Neural crest cell (in vitro differentiated cells): Measurements from ENCODE around the gene ZNF609. TPM values are rescaled to one million over a fixed set of nuclear protein-coding genes. Genes with fewer than 3 reads are reported as not detected.
A peak's percentile ranks its signal among the peaks of the same experiment; 100 is the strongest.

Experiments used
- DNase-seq: peaks from one replicate; pipeline ENCODE4 v3.0.0; 2021; ENCODE audit warnings: low read depth, mixed read lengths, low spot score
- H3K27ac Mint-ChIP-seq: one replicate; pipeline ENCODE4 v1.8.0; 2021; ENCODE audit warnings: mild to moderate bottlenecking, mixed read lengths; ENCODE audit not compliant: unreplicated experiment
- H3K27me3 Mint-ChIP-seq: 2 replicates; pipeline ENCODE4 v1.8.0; 2021; ENCODE audit warnings: low read depth, mild to moderate bottlenecking, mixed read lengths
- H3K36me3 Mint-ChIP-seq: 2 replicates; pipeline ENCODE4 v1.8.0; 2021; ENCODE audit warnings: low read depth, mild to moderate bottlenecking, mixed read lengths
- H3K4me1 Mint-ChIP-seq: 2 replicates; pipeline ENCODE4 v1.8.0; 2021; ENCODE audit warnings: mixed read lengths
- H3K4me3 Mint-ChIP-seq: one replicate; pipeline ENCODE4 v1.8.0; 2021; ENCODE audit warnings: mild to moderate bottlenecking, mixed read lengths
- H3K9me3 Mint-ChIP-seq: 2 replicates; pipeline ENCODE4 v1.8.0; 2021; ENCODE audit warnings: mixed read lengths
- total RNA-seq: library from RNA; stranded (reverse); gene quantifications from 2 replicates; pipeline ENCODE4 v1.2.1, GENCODE V29; 2021
- TF ChIP-seq, protein P1 (sequence below): fragments of 200-600 bp; sonication (generic); conservative IDR thresholded peaks from 2 replicates; pipeline ENCODE4 v1.5.0; 2021; ENCODE audit warnings: antibody characterized with exemption, mild to moderate bottlenecking

ZNF609 gene
- total RNA-seq, 1 donor from 2014 or later: 43.0 TPM

- TF ChIP-seq, protein P1, sequence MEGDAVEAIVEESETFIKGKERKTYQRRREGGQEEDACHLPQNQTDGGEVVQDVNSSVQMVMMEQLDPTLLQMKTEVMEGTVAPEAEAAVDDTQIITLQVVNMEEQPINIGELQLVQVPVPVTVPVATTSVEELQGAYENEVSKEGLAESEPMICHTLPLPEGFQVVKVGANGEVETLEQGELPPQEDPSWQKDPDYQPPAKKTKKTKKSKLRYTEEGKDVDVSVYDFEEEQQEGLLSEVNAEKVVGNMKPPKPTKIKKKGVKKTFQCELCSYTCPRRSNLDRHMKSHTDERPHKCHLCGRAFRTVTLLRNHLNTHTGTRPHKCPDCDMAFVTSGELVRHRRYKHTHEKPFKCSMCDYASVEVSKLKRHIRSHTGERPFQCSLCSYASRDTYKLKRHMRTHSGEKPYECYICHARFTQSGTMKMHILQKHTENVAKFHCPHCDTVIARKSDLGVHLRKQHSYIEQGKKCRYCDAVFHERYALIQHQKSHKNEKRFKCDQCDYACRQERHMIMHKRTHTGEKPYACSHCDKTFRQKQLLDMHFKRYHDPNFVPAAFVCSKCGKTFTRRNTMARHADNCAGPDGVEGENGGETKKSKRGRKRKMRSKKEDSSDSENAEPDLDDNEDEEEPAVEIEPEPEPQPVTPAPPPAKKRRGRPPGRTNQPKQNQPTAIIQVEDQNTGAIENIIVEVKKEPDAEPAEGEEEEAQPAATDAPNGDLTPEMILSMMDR: no peak
- H3K36me3 Mint-ChIP-seq: peaks cover 9% of the 10 kb centered on the region
- H3K27ac Mint-ChIP-seq: no peak overlapping the region
- peaks cover 35% of the 10 kb centered on the region for H3K4me1 Mint-ChIP-seq
- no peak for DNase-seq
- H3K9me3 Mint-ChIP-seq: peaks cover 4% of the 10 kb centered on the region
- H3K27me3 Mint-ChIP-seq: no peaks in the 10 kb centered on the region
- H3K4me3 Mint-ChIP-seq: no peak overlapping the region
These were observed 173.0 kb downstream of the ZNF609 start for GRCh38 chr15:64633332-64633731.

GRCh38 chr15:64634027-64634426 is 173.6 kb downstream of the ZNF609 start:
- peaks cover 4% of the 10 kb centered on the region for H3K9me3 Mint-ChIP-seq
- peak overlapping the region; percentile 79 for H3K27ac Mint-ChIP-seq
- H3K36me3 Mint-ChIP-seq: peaks cover 10% of the 10 kb centered on the region
- no peaks in the 10 kb centered on the region for H3K27me3 Mint-ChIP-seq
- H3K4me1 Mint-ChIP-seq: peaks cover 35% of the 10 kb centered on the region
- TF ChIP-seq, protein P1: no peak
- peak overlapping the region; percentile 62 for H3K4me3 Mint-ChIP-seq
- DNase-seq: peak; percentile 8

DNA sequence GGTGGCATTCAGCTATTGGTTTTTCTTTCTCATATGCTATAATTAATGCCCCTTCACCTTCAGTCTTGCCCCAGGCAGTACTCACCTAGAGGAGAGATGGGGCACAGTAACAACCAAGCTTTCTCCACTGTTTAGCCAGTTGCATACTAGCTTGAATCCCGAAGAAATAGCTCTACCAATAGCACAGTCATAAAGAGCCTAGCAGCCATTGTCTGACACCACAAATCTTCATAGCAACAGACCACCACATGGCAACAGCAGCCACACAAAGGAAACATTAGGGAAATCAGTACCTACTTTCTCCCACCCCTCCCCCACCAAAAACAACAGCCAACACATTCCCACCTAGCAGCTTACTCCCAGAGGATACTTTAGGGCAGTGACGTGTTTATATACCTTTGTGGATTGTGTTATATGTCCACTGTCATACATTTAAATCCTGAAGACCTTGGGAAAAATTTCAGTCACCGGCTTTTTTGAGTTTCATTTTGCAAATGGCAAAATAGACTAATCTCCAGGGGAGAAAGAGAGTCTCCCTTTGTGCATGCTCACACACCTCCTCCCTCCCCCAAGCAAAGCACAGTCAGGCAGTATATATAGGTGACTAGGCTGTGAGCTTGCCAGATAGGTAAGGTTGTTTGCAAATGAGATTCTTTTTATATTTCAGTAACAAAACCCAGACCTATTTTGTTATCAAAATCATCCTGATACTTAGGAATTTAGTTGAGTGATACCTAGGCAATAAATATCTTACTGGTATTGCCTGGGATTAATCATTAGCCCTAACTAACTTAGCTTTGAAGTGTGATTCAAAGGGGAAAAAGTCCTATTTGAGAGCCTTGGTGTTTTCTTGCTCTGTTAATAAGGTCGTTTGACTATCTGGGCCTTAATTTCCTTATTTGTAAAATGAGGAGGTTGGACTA is 174.5 kb downstream of the ZNF609 start:
- H3K27ac Mint-ChIP-seq: peak overlapping the region; percentile 79
- DNase-seq: peak; percentile 19
- peaks cover 4% of the 10 kb centered on the region for H3K9me3 Mint-ChIP-seq
- TF ChIP-seq, protein P1: no peak
- H3K4me3 Mint-ChIP-seq: peak overlapping the region; percentile 62
- no peaks in the 10 kb centered on the region for H3K27me3 Mint-ChIP-seq
- H3K4me1 Mint-ChIP-seq: peaks cover 41% of the 10 kb centered on the region
- peaks cover 14% of the 10 kb centered on the region for H3K36me3 Mint-ChIP-seq

- no peak for DNase-seq
These were observed 175.4 kb downstream of the ZNF609 start for GRCh38 chr15:64635499-64636495.

DNA sequence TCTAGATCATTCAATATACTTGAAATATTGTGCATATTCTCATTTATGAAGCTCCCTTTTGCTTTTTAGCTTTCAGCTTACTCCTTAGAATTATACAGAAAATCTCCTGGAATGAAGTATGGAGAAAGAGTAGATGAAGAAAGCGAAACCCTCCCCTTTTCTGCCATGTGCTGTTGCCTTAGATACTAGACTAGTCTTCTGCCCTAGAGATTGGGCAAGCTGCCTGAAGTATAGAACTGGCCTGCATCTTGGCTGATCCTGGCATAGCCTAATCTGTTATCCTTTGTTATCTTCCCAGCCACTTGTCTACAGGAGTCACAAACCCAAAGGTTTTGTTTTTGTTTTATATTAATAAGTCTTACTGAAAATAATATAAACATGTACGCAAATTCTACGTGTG is 176.2 kb downstream of the ZNF609 start:
- peaks cover 4% of the 10 kb centered on the region for H3K9me3 Mint-ChIP-seq
- TF ChIP-seq, protein P1: no peak
- H3K4me3 Mint-ChIP-seq: peak overlapping the region; percentile 20
- no peaks in the 10 kb centered on the region for H3K27me3 Mint-ChIP-seq
- DNase-seq: no peak
- H3K36me3 Mint-ChIP-seq: peaks cover 14% of the 10 kb centered on the region
- H3K4me1 Mint-ChIP-seq: peaks cover 38% of the 10 kb centered on the region
- H3K27ac Mint-ChIP-seq: no peak overlapping the region

More at GRCh38 chr15:64635499-64636495, 175.4 kb downstream of the ZNF609 start:
- Mint-ChIP-seq H3K27me3 (no peaks in the 10 kb centered on the region), H3K36me3 (peaks cover 14% of the 10 kb centered on the region), H3K27ac (peak overlapping the region; percentile 79), H3K4me3 (peak overlapping the region; percentile 7), H3K9me3 (peaks cover 4% of the 10 kb centered on the region), H3K4me1 (peaks cover 41% of the 10 kb centered on the region)
- TF ChIP-seq, protein P1: no peak
